ENCODE measurements around the gene NUAK1.

Gene NUAK1

DNA sequence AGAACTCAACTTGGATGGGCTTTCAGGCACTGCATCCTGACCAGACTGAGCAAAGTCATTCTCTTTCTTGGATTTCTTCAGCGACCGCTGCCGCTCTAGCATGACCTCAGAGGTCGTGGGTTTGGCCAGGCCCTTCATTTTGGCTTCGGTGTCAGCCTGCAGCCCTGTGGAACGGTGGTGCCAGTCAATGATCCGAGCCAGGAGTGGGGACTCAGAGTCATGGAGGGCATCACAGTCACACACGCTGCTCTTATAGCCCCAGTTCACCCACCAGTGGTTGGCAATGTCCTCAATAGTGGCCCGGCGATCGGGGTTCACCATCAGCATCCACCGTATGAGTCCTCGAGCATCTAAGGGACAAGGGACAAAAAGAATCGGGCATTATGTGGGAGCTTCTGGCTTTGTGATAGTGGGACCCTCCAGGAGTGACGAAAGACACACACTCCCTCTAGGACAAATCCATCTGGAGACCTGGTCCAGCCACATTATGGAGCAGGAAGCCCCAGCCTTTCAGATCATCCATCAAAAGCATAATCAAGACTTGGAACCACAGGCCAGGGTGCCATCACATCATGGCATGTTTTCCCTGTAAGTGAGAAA, 71.0 kb downstream of the NUAK1 start:
- Histone ChIP-seq H2AFZ (ENCODE audit: low read depth, low read length, severe bottlenecking) (no peak overlapping the region), H3F3A (ENCODE audit: insufficient read depth) (no peaks in the 10 kb centered on the region), H3K9me3 (ENCODE audit: insufficient read depth, low read length) (no peaks in the 10 kb centered on the region), H3K4me2 (ENCODE audit: low read depth, low read length, poor library complexity, severe bottlenecking) (no peak overlapping the region), H3K27me3 (ENCODE audit: low read length) (no peaks in the 10 kb centered on the region), H3K79me2 (ENCODE audit: insufficient read depth, low read length) (no peaks in the 10 kb centered on the region), H3K36me3 (ENCODE audit: low read length) (no peaks in the 10 kb centered on the region), H4K20me1 (ENCODE audit: low read depth, low read length) (no peaks in the 10 kb centered on the region), H3K9ac (ENCODE audit: low read length) (no peak overlapping the region), H3K4me3 (ENCODE audit: insufficient read depth, low read length, poor library complexity, severe bottlenecking) (no peak overlapping the region), H3K9me2 (replicated peaks; ENCODE audit: insufficient read depth, low read length) (no peaks in the 10 kb centered on the region), H3K27ac (ENCODE audit: low read depth, low read length) (no peak overlapping the region)
- no peak for TF ChIP-seq EZH2phosphoT487 (conservative IDR thresholded peaks at IDR 0.05; ENCODE audit: low read length)
- TF ChIP-seq, protein P1, sequence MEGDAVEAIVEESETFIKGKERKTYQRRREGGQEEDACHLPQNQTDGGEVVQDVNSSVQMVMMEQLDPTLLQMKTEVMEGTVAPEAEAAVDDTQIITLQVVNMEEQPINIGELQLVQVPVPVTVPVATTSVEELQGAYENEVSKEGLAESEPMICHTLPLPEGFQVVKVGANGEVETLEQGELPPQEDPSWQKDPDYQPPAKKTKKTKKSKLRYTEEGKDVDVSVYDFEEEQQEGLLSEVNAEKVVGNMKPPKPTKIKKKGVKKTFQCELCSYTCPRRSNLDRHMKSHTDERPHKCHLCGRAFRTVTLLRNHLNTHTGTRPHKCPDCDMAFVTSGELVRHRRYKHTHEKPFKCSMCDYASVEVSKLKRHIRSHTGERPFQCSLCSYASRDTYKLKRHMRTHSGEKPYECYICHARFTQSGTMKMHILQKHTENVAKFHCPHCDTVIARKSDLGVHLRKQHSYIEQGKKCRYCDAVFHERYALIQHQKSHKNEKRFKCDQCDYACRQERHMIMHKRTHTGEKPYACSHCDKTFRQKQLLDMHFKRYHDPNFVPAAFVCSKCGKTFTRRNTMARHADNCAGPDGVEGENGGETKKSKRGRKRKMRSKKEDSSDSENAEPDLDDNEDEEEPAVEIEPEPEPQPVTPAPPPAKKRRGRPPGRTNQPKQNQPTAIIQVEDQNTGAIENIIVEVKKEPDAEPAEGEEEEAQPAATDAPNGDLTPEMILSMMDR (IDR thresholded peaks at IDR 0.05; ENCODE audit: insufficient read depth, low read length, poor library complexity, severe bottlenecking), result no peak

GRCh38 chr12:106066726-106067325, 71.9 kb downstream of the NUAK1 start:
- Histone ChIP-seq H3K4me2 (ENCODE audit: low read depth, low read length, poor library complexity, severe bottlenecking) (no peak overlapping the region), H3K9me2 (replicated peaks; ENCODE audit: insufficient read depth, low read length) (no peaks in the 10 kb centered on the region), H3K4me3 (ENCODE audit: insufficient read depth, low read length, poor library complexity, severe bottlenecking) (no peak overlapping the region), H3F3A (ENCODE audit: insufficient read depth) (no peaks in the 10 kb centered on the region), H3K9me3 (ENCODE audit: insufficient read depth, low read length) (no peaks in the 10 kb centered on the region), H2AFZ (ENCODE audit: low read depth, low read length, severe bottlenecking) (no peak overlapping the region), H3K27me3 (ENCODE audit: low read length) (no peaks in the 10 kb centered on the region), H3K27ac (ENCODE audit: low read depth, low read length) (no peak overlapping the region), H3K79me2 (ENCODE audit: insufficient read depth, low read length) (no peaks in the 10 kb centered on the region), H4K20me1 (ENCODE audit: low read depth, low read length) (no peaks in the 10 kb centered on the region), H3K36me3 (ENCODE audit: low read length) (no peaks in the 10 kb centered on the region), H3K9ac (ENCODE audit: low read length) (no peak overlapping the region)
- TF ChIP-seq, protein P1 (IDR thresholded peaks at IDR 0.05; ENCODE audit: insufficient read depth, low read length, poor library complexity, severe bottlenecking), result no peak
- TF ChIP-seq EZH2phosphoT487 (conservative IDR thresholded peaks at IDR 0.05; ENCODE audit: low read length), result no peak

- Histone ChIP-seq H3K9me2 (replicated peaks; ENCODE audit: insufficient read depth, low read length) (no peaks in the 10 kb centered on the region), H3K27ac (ENCODE audit: low read depth, low read length) (no peak overlapping the region), H4K20me1 (ENCODE audit: low read depth, low read length) (no peaks in the 10 kb centered on the region), H3K9me3 (ENCODE audit: insufficient read depth, low read length) (no peaks in the 10 kb centered on the region), H3F3A (ENCODE audit: insufficient read depth) (no peaks in the 10 kb centered on the region), H3K4me3 (ENCODE audit: insufficient read depth, low read length, poor library complexity, severe bottlenecking) (no peak overlapping the region), H3K9ac (ENCODE audit: low read length) (no peak overlapping the region), H2AFZ (ENCODE audit: low read depth, low read length, severe bottlenecking) (no peak overlapping the region), H3K27me3 (ENCODE audit: low read length) (no peaks in the 10 kb centered on the region), H3K79me2 (ENCODE audit: insufficient read depth, low read length) (no peaks in the 10 kb centered on the region), H3K4me2 (ENCODE audit: low read depth, low read length, poor library complexity, severe bottlenecking) (no peak overlapping the region), H3K36me3 (ENCODE audit: low read length) (no peaks in the 10 kb centered on the region)
- no peak for TF ChIP-seq EZH2phosphoT487 (conservative IDR thresholded peaks at IDR 0.05; ENCODE audit: low read length)
- TF ChIP-seq, protein P1 (IDR thresholded peaks at IDR 0.05; ENCODE audit: insufficient read depth, low read length, poor library complexity, severe bottlenecking), result no peak
Observed at GRCh38 chr12:106066051-106066705, 72.6 kb downstream of the NUAK1 start.

Measured in SU-DHL-6 (cell line).